ENCODE data around the gene ZNF214. TPM values are rescaled to one million over a fixed set of nuclear protein-coding genes. Genes with fewer than 3 reads are reported as not detected.
"Not testable (repeated sequence)": the region's sequence is repeated elsewhere in the genome, so short reads cannot be mapped to it uniquely, and the experiment has no call there.

Gene ZNF214
- total RNA-seq, 2 donors from 2014 or later = 1.4 to 1.5 TPM

DNA sequence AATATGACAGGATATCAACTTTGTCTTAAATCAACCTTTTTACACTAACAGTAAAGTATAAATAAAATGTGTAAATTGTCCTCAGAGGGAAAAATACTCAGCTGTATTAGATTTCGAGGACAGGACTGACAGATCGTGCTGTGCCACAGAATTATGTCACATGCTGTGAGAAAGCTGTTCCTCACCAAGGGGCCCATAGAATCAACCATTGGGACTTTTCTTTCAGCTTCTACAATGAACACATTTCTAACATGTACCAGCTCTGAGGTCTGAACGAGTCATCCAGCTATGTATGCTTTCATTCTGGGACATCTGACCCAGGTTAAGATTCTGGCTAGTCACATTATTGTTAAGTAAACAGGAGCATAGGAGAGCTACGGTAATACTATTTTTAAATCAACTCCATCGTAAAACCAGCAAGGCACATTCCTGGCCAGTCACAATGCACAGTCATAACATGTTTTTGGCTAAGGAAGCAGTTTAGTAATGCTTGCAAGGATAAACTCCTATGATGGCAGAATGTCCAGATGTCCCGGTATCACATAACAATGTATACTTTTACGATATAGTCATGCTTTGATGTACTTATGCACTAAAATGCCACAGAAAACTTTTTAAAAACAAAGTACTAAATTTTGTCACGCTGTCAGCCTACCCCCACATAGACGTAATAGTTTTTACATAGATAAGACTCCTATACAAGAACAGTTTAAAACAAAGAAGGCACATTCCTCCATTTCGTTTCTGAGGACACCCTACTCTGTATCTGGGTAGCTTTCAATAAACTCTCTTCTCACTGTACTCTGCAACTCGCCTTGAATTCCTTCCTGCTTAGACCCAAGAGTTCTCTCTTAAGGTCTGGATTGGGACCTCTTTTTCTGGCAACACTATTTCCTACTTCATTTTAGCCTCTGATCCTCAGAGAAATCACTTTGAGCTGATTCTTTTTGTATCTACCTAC is 27.4 kb downstream of the ZNF214 start:
- no peak for DNase-seq
- ATAC-seq = no peak
- intact Hi-C loops (cut with DNase I) = no loop called here

DNA sequence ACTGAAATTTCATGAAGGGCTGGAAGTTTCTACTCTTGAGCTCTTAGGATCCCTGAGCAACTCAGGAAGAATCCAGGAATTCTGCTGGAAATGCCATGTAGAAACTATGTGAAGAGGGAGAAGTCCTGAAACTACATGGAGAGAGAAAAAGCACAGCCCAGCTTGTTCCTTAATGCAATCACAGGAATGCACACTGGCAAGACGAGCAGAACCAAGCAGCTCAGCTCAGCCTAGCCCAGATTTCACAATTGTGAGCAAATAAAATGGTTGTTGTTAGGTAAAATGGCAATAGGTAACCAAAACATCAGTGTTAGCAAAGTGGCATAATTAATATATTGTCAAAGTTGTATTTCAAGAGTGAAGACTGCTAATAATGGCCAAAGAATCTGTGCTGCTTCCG is 28.1 kb downstream of the ZNF214 start:
- ATAC-seq = no peak
- intact Hi-C loops (cut with DNase I) = no loop called here
- DNase-seq = no peak

DNA sequence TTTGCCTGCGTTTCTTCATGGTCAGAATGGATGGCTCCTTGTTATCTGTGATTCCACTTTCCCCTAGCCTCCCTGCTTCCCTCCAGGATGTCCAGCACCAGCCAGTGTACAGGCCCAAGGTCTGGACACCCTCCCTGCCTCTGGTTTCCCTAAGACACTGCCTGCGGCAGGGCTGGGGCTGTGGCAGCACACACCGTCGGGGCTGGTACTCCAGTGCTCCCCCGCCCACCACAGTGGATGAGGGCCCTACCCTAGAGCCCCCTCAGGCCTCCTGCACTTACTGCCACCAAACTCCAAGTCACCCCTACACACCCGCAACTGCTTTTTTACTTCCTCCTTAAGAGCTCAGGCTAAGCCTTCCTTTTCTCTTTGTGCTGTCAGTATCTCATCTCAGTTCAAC is 28.9 kb downstream of the ZNF214 start:
- DNase-seq = no peak
- no peak for ATAC-seq
- intact Hi-C loops (cut with DNase I) = no loop called here

DNA sequence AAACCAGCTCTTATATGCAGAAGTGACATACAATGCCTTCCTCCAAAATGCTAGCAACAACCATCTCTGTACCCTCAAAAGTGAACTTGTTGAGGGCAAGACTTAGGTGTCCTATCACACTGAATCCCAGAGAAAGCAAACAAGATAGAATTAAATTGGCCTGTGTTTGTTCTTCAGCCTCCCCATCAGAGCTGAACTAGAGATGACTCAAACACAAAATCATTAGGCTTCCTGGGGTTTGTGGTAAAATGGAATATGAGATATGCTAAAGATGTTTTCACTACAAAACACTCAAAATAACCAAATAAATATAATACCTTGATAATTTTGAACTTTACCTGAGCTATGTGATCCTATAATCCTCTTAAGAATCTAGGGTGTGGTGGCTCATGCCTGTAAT is 31.6 kb downstream of the ZNF214 start:
- DNase-seq (no peak), ATAC-seq (no peak)
- intact Hi-C loops (cut with DNase I) = no loop called here

DNA sequence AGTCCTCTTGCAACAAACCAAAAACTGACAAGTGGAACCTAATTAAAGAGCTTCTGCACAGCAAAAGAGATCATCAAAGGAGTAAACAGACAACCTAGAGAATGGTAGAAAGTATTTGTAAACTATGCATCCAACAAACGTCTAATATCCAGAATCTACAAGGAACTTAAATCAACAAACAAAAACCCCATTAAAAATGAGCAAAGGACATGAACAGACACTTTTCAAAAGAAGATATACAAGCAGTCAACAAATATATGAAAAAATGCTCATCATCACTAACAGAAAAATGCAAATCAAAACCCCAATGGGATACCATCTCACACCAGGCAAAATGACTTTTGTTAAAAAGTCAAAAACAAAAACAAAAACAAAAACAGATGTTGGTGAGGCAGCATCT is 33.7 kb downstream of the ZNF214 start:
- ATAC-seq (no peak), DNase-seq (no peak)
- intact Hi-C loops (cut with DNase I) = no loop called here

DNA sequence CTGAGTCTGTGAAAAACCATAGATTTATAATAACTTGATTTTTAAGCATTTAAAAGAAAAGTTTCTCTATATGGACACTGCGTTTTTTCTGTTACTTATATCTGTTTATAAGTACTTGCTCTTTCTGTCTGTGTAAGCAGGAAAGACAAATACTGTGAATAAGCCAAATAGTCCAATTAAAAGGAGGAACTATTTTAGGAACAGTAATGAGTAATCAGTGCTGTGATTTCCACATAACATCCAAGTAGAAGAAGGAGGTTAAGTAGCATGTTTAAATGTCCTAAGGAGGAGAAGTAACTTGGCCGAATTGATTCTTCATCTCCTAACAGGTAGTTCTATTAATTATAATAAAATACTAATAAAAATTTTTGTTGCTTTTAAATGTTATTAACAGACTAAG is 40.8 kb downstream of the ZNF214 start:
- intact Hi-C loops (cut with DNase I) = no loop called here
- ATAC-seq (no peak), DNase-seq (no peak)

DNA sequence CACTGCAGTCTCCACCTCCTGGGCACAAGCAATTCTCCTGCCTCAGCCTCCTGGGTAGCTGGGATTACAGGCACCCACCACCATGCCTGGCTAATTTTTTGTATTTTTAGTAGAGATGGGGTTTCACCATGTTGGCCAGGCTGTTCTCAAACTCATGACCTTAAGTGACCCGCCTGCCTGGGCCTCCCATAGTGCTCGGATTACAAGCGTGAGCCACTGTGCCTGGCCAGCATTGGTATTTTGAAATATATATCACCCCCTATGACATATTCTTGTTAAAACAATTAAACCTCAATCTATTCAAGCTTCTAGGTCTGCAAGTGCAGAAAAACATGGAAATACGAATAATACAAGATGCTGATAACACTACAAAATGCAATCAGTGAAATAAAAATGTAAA is 50.3 kb downstream of the ZNF214 start:
- intact Hi-C loops (cut with DNase I); ATAC-seq; DNase-seq: not testable (repeated sequence)

DNA sequence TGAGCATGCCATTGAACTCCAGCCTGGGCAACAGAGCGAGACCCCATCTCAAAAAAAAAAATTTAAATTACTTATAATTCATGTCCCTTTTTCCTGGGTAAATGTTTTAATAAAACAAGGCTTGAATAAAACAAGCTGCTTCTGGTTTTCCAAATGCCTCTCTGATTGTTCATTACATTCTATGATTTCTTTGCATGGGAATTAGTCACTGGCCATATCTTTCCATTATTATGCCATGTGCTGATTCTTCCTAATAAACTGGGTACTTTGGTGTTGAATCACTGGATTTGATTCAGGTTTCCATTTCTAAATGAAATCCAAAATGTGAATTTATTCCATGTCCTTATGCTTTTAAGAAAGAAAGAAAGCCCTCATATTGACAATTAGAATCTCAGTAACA is 51.3 kb downstream of the ZNF214 start:
- no peak for ATAC-seq
- DNase-seq = no peak
- intact Hi-C loops (cut with DNase I) = no loop called here

DNA sequence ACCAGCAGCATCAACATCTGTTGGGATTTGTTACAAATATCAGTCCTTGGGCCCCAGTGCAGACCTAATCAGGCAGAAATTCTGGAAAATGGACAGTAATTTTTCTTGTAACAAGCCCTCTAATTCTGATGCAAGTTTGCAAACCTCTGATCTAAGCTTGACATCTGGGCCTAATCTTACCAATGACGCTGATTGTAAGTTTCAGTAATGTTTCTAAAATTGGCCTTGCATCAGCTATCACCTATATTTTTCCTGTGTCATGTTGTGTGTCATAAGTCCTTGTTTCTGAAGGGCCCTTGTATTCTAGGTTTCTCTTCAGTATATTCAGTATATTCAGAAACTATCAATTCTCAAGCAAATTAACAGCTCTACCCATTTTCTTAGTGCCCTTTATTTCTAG is 57.5 kb downstream of the ZNF214 start:
- intact Hi-C loops (cut with DNase I) = no loop called here
- ATAC-seq (no peak), DNase-seq (no peak)

DNA sequence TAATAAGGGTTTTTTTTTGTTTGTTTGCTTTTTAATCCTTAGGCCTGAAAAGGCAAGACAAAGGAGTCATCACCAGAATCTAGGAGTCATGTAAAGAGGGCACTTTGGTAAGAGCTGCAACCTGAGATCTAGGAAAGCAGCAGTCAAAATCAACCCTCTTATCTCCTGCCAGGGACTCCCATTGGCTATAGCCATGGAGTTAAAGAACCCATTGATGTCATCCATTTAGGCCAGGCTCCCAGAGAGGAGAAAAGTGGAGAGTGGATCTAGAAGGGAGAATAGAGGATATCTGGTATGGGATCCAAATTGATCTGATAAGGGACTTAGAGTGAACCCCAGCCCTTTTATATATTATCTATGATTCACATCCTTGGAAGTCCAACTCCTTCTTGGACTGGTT is 58.0 kb downstream of the ZNF214 start:
- ATAC-seq (no peak), DNase-seq (no peak)
- intact Hi-C loops (cut with DNase I) = no loop called here

DNA sequence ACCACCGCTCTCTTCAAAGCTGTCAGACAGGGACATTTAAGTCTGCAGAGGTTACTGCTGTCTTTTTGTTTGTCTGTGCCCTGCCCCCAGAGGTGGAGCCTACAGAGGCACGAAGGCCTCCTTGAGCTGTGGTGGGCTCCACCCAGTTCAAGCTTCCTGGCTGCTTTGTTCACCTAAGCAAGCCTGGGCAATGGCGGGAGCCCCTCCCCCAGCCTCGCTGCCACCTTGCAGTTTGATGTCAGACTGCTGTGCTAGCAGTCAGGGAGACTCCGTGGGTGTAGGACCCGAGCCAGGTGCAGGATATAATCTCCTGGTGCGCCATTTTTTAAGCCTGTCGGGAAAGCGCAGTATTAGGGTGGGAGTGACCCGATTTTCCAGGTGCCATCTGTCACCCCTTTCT is 65.9 kb downstream of the ZNF214 start:
- ATAC-seq; DNase-seq; intact Hi-C loops (cut with DNase I): not testable (repeated sequence)

Other genes with a start within 250 kb of the ZNF214 start
- under 1 TPM; 0.08 to 0.15 TPM for gene OR2AG2, start 248.4 kb downstream of the ZNF214 start, total RNA-seq
- not detected for gene OR2AG1, start 237.3 kb downstream of the ZNF214 start, total RNA-seq
- under 1 TPM in 1 of 2 donors, not detected in 1; 0.08 TPM for gene OR6A2, start 220.7 kb downstream of the ZNF214 start, total RNA-seq
- gene OR10A5, start 174.7 kb downstream of the ZNF214 start, total RNA-seq = not detected
- gene OR10A2, start 157.3 kb downstream of the ZNF214 start, total RNA-seq = not detected
- not detected for gene OR10A4, start 143.7 kb downstream of the ZNF214 start, total RNA-seq
- not detected for gene OR2D2, start 127.8 kb downstream of the ZNF214 start, total RNA-seq
- gene OR2D3, start 99.3 kb downstream of the ZNF214 start, total RNA-seq = not detected
- 1 to 10 TPM in 1 of 2 donors, under 1 TPM in 1; 0.89 to 1.0 TPM for gene ZNF215, start 93.9 kb downstream of the ZNF214 start, total RNA-seq
- not detected for gene NLRP14, start 133 bp upstream of the ZNF214 start, total RNA-seq
- gene RBMXL2, start 68.7 kb upstream of the ZNF214 start, total RNA-seq = not detected
- under 1 TPM; 0.08 to 0.24 TPM for gene SYT9, start 231.6 kb upstream of the ZNF214 start, total RNA-seq

Data from left cardiac atrium (tissue), 4 donors.